HepG2 (cell line): Measurements from ENCODE around the gene CAMK2D. TPM values are rescaled to one million over a fixed set of nuclear protein-coding genes. Genes with fewer than 3 reads are reported as not detected.

Source experiments
- CENPT ChIP-seq: sonication (generic); formaldehyde crosslinking; IDR thresholded peaks from 2 replicates; pipeline ENCODE4 v1.8.0; 2022; ENCODE audit warnings: low read depth, mild to moderate bottlenecking, moderate library complexity, missing genetic modification reagents
- GATAD1 ChIP-seq: IDR thresholded peaks from 2 replicates; pipeline ENCODE4 v1.6.1; 2016; ENCODE audit warnings: missing genetic modification reagents, missing compliant biosample characterization
- RFX5 ChIP-seq: IDR thresholded peaks from 2 replicates; pipeline ENCODE4 v1.6.1; 2011; ENCODE audit warnings: low read depth, low read length, improper control_type of control experiment
- ZNF558 ChIP-seq: sonication (generic); formaldehyde crosslinking; IDR thresholded peaks from 2 replicates; pipeline ENCODE4 v1.9.0; 2022; ENCODE audit warnings: mild to moderate bottlenecking, missing genetic modification reagents, borderline replicate concordance
- ZNF781 ChIP-seq: sonication (generic); formaldehyde crosslinking; IDR thresholded peaks from 2 replicates; pipeline ENCODE4 v1.5.1; 2020; ENCODE audit warnings: borderline replicate concordance, mild to moderate bottlenecking, missing genetic modification reagents; ENCODE audit errors: not compliant biosample characterization
- polyA plus RNA-seq, 8 experiments: library from polyadenylated mRNA; depleted of rRNA in 3 of 8; stranded (reverse) in 7 of 8; unstranded in 1 of 8; fragments of >200 nt; fragmentation: Illumina TruSeq in 4 of 8; extraction: Trizol in 4 of 8; gene quantifications; 2 replicates each; pipeline versions ENCODE4 v1.2.1 to v1.2.3, GENCODE V29; 2011 to 2016; ENCODE audit warnings: low read depth in 4 of 8, missing spikeins in 1 of 8, mixed read lengths in 1 of 8; ENCODE audit not compliant: insufficient read depth in 1 of 8
- total RNA-seq, 5 experiments: library from RNA; depleted of rRNA; stranded (reverse); fragments of >200 nt; fragmentation: Illumina TruSeq; extraction: Trizol; gene quantifications; 2 replicates each; pipeline ENCODE4 v1.2.3, GENCODE V29; 2016; ENCODE audit warnings: low read depth in 1 of 5
- TF ChIP-seq, protein P1 (sequence below): sonication (generic); formaldehyde crosslinking; conservative IDR thresholded peaks from 2 replicates; pipeline ENCODE4 v1.4.0; 2020; ENCODE audit warnings: mild to moderate bottlenecking, missing genetic modification reagents, moderate library complexity
- TF ChIP-seq, protein P2 (sequence below): sonication (generic); formaldehyde crosslinking; IDR thresholded peaks from 2 replicates; pipeline ENCODE4 v1.5.1; 2020; ENCODE audit warnings: mild to moderate bottlenecking, missing genetic modification reagents, moderate library complexity
- TF ChIP-seq, protein P3 (sequence below): sonication (generic); formaldehyde crosslinking; IDR thresholded peaks from 2 replicates; pipeline ENCODE4 v1.4.0; 2020; ENCODE audit warnings: missing genetic modification reagents
- TF ChIP-seq, protein P4 (sequence below): sonication (generic); formaldehyde crosslinking; IDR thresholded peaks from 2 replicates; pipeline ENCODE4 v1.9.0; 2021; ENCODE audit warnings: missing genetic modification reagents, mild to moderate bottlenecking, borderline replicate concordance
- TF ChIP-seq, protein P5 (sequence below): sonication (generic); formaldehyde crosslinking; IDR thresholded peaks from 2 replicates; pipeline ENCODE4 v1.8.0; 2022; ENCODE audit warnings: mild to moderate bottlenecking, missing genetic modification reagents, borderline replicate concordance
- TF ChIP-seq, protein P6 (sequence below): sonication (generic); formaldehyde crosslinking; IDR thresholded peaks from 2 replicates; pipeline ENCODE4 v1.5.0; 2020; ENCODE audit warnings: missing genetic modification reagents, mild to moderate bottlenecking, borderline replicate concordance
- TF ChIP-seq, protein P7 (sequence below): sonication (generic); formaldehyde crosslinking; IDR thresholded peaks from 2 replicates; pipeline ENCODE4 v1.5.1; 2020; ENCODE audit warnings: missing genetic modification reagents, mild to moderate bottlenecking, borderline replicate concordance

CAMK2D gene
- total and polyA plus RNA-seq, 2 of the 13 experiments (the other 11 are each of a cell fraction or from before 2014, with no cell fraction given), result 18.0 to 65.4 TPM

- TF ChIP-seq, protein P1, sequence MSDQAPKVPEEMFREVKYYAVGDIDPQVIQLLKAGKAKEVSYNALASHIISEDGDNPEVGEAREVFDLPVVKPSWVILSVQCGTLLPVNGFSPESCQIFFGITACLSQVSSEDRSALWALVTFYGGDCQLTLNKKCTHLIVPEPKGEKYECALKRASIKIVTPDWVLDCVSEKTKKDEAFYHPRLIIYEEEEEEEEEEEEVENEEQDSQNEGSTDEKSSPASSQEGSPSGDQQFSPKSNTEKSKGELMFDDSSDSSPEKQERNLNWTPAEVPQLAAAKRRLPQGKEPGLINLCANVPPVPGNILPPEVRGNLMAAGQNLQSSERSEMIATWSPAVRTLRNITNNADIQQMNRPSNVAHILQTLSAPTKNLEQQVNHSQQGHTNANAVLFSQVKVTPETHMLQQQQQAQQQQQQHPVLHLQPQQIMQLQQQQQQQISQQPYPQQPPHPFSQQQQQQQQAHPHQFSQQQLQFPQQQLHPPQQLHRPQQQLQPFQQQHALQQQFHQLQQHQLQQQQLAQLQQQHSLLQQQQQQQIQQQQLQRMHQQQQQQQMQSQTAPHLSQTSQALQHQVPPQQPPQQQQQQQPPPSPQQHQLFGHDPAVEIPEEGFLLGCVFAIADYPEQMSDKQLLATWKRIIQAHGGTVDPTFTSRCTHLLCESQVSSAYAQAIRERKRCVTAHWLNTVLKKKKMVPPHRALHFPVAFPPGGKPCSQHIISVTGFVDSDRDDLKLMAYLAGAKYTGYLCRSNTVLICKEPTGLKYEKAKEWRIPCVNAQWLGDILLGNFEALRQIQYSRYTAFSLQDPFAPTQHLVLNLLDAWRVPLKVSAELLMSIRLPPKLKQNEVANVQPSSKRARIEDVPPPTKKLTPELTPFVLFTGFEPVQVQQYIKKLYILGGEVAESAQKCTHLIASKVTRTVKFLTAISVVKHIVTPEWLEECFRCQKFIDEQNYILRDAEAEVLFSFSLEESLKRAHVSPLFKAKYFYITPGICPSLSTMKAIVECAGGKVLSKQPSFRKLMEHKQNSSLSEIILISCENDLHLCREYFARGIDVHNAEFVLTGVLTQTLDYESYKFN, result peak; percentile 85
- no peak for TF ChIP-seq ZNF558 (CRISPR knock-in tag)
- TF ChIP-seq CENPT, result no peak
- TF ChIP-seq, protein P2, sequence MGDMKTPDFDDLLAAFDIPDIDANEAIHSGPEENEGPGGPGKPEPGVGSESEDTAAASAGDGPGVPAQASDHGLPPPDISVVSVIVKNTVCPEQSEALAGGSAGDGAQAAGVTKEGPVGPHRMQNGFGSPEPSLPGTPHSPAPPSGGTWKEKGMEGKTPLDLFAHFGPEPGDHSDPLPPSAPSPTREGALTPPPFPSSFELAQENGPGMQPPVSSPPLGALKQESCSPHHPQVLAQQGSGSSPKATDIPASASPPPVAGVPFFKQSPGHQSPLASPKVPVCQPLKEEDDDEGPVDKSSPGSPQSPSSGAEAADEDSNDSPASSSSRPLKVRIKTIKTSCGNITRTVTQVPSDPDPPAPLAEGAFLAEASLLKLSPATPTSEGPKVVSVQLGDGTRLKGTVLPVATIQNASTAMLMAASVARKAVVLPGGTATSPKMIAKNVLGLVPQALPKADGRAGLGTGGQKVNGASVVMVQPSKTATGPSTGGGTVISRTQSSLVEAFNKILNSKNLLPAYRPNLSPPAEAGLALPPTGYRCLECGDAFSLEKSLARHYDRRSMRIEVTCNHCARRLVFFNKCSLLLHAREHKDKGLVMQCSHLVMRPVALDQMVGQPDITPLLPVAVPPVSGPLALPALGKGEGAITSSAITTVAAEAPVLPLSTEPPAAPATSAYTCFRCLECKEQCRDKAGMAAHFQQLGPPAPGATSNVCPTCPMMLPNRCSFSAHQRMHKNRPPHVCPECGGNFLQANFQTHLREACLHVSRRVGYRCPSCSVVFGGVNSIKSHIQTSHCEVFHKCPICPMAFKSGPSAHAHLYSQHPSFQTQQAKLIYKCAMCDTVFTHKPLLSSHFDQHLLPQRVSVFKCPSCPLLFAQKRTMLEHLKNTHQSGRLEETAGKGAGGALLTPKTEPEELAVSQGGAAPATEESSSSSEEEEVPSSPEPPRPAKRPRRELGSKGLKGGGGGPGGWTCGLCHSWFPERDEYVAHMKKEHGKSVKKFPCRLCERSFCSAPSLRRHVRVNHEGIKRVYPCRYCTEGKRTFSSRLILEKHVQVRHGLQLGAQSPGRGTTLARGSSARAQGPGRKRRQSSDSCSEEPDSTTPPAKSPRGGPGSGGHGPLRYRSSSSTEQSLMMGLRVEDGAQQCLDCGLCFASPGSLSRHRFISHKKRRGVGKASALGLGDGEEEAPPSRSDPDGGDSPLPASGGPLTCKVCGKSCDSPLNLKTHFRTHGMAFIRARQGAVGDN (CRISPR knock-in tag), result no peak
- TF ChIP-seq, protein P3, sequence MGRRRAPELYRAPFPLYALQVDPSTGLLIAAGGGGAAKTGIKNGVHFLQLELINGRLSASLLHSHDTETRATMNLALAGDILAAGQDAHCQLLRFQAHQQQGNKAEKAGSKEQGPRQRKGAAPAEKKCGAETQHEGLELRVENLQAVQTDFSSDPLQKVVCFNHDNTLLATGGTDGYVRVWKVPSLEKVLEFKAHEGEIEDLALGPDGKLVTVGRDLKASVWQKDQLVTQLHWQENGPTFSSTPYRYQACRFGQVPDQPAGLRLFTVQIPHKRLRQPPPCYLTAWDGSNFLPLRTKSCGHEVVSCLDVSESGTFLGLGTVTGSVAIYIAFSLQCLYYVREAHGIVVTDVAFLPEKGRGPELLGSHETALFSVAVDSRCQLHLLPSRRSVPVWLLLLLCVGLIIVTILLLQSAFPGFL (CRISPR knock-in tag), result no peak
- TF ChIP-seq, protein P4, sequence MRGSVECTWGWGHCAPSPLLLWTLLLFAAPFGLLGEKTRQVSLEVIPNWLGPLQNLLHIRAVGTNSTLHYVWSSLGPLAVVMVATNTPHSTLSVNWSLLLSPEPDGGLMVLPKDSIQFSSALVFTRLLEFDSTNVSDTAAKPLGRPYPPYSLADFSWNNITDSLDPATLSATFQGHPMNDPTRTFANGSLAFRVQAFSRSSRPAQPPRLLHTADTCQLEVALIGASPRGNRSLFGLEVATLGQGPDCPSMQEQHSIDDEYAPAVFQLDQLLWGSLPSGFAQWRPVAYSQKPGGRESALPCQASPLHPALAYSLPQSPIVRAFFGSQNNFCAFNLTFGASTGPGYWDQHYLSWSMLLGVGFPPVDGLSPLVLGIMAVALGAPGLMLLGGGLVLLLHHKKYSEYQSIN (CRISPR knock-in tag), result no peak
- TF ChIP-seq, protein P5, sequence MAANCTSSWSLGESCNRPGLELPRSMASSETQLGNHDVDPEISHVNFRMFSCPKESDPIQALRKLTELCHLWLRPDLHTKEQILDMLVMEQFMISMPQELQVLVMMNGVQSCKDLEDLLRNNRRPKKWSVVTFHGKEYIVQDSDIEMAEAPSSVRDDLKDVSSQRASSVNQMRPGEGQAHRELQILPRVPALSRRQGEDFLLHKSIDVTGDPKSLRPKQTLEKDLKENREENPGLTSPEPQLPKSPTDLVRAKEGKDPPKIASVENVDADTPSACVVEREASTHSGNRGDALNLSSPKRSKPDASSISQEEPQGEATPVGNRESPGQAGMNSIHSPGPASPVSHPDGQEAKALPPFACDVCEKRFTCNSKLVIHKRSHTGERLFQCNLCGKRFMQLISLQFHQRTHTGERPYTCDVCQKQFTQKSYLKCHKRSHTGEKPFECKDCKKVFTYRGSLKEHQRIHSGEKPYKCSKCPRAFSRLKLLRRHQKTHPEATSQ (CRISPR knock-in tag), result no peak
- no peak for TF ChIP-seq GATAD1 (CRISPR knock-in tag)
- TF ChIP-seq, protein P6, sequence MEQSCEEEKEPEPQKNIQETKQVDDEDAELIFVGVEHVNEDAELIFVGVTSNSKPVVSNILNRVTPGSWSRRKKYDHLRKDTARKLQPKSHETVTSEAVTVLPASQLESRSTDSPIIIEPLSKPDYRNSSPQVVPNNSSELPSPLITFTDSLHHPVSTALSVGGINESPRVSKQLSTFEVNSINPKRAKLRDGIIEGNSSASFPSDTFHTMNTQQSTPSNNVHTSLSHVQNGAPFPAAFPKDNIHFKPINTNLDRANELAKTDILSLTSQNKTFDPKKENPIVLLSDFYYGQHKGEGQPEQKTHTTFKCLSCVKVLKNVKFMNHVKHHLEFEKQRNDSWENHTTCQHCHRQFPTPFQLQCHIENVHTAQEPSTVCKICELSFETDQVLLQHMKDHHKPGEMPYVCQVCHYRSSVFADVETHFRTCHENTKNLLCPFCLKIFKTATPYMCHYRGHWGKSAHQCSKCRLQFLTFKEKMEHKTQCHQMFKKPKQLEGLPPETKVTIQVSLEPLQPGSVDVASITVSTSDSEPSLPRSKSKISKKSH (CRISPR knock-in tag), result no peak
- TF ChIP-seq, protein P7, sequence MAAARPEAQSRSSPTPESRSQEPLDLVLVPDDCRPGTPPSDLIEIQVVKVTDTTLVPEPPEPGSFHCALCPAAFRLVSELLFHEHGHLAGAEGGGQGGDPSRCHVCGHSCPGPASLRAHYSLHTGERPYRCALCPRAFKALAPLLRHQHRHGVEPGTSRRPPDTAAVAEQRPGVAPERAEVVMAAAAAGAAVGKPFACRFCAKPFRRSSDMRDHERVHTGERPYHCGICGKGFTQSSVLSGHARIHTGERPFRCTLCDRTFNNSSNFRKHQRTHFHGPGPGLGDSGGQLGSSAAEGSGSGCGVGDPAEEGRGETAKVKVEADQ, result no peak
- TF ChIP-seq RFX5, result no peak
- no peak for TF ChIP-seq ZNF781 (CRISPR knock-in tag)
Observed at GRCh38 chr4:113784497-113785250, 23.1 kb upstream of the CAMK2D start (continued).
